Thyroid gland (tissue), 4 donors: ENCODE measurements around the gene MAST4.

ENCODE experiments used
- POLR2A ChIP-seq, 2 donors: fragments of 450-650 bp; IDR thresholded peaks; one replicate each; pipeline ENCODE4 v1.6.1; 2017; ENCODE audit warnings: antibody characterized with exemption in 2 of 2, mild to moderate bottlenecking in 2 of 2, moderate library complexity in 1 of 2
- TF ChIP-seq, protein P1 (sequence below), 6 experiments: fragments of 200-600 bp in 3 of 6; fragments of 450-650 bp in 3 of 6; sonication (generic) in 3 of 6; IDR thresholded peaks; one replicate each; pipeline ENCODE4 v1.5.1; 2016 to 2019; ENCODE audit warnings: antibody characterized with exemption in 6 of 6, mild to moderate bottlenecking in 2 of 6, inconsistent platforms in 1 of 6, moderate library complexity in 1 of 6

DNA sequence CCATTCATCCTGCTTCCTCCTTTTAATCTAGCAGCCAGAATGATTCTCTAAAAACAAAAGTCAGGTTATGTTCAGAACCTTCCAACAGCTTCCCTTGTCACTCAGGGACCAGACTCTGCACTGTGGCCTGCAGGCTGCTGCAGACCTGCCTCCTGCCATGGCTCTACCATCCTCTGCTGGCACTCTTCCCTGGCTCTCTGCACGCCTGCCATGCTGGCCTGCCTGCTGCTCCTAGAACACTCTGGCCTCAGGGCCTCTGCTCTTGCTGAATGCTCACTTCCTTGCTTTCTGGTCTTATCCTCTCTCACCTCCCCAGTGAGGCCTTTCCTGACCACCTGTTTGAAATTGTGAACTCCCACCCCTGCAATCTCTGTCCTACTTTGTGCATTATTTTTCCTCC lies 451.0 kb downstream of the MAST4 start:
- TF ChIP-seq, protein P1, sequence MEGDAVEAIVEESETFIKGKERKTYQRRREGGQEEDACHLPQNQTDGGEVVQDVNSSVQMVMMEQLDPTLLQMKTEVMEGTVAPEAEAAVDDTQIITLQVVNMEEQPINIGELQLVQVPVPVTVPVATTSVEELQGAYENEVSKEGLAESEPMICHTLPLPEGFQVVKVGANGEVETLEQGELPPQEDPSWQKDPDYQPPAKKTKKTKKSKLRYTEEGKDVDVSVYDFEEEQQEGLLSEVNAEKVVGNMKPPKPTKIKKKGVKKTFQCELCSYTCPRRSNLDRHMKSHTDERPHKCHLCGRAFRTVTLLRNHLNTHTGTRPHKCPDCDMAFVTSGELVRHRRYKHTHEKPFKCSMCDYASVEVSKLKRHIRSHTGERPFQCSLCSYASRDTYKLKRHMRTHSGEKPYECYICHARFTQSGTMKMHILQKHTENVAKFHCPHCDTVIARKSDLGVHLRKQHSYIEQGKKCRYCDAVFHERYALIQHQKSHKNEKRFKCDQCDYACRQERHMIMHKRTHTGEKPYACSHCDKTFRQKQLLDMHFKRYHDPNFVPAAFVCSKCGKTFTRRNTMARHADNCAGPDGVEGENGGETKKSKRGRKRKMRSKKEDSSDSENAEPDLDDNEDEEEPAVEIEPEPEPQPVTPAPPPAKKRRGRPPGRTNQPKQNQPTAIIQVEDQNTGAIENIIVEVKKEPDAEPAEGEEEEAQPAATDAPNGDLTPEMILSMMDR (IDR thresholded peaks at IDR 0.05): no peak
- TF ChIP-seq POLR2A (IDR thresholded peaks at IDR 0.05): no peak
